Measurements from ENCODE around the gene PDE6A.
"Not testable (repeated sequence)": the region's sequence is repeated elsewhere in the genome, so short reads cannot be mapped to it uniquely, and the experiment has no call there.

The PDE6A gene

DNA sequence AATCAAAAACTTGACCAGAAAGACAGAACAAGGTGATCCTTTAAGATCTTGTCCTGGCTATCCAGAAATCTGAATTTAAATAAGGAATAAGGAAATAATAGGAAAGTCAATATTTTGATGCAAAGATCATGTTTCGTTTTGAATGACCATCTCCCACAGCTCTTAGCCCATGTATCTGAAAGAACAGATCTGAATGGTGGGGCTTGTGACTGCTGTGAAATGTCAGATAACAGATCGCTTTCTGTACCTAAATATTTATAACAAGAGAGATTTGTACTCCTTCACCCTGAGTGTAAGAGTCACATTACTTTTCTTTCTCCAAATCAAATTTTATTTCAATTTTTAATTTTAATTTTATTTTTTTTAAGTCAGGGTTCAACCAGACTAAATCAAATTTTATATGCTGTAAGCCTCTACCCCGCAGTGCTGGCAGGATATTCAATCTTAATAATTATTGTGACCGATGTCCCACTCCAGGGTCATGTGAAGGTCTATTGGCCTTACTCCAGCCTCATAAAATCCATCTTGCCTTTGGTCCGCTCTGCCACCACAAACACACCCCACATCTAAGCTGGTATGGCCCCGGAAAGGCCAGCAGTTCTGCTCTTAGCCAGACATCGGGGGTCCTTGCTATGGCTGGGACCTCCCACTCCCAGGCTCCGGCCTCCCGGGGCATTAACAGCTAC is 9.0 kb upstream of the PDE6A start:
- no peak for DNase-seq (ENCODE audit: low spot score)

DNA sequence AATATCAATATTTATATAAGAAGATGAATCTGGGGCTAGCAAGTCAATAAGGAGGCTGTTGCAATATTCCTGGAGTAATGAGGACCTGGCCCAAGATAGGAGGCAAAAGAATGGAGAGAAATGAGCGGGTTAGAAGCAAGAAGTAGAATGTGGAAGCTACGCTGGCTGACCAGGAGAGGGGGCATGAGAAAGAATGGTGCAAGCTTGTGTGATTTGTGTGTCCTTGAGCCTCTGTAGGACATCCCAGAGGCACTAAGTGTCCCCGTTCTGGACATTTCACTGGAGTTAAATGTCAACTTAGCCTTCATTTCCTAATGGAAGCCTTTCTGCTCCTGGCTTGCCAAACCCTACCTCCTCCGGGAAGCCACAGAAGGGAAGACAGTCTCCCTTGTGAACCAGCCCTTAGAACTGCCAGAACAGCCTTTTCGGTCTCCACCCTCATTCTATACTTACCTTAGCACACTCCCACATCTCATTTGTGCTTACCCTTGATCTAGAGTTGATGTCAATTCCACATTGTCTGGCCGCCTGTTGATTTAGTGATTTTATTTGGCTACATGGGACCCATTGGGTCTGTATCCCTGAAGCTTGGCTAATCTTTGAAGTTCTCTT is 6.7 kb upstream of the PDE6A start:
- no peak for DNase-seq (ENCODE audit: low spot score)

DNA sequence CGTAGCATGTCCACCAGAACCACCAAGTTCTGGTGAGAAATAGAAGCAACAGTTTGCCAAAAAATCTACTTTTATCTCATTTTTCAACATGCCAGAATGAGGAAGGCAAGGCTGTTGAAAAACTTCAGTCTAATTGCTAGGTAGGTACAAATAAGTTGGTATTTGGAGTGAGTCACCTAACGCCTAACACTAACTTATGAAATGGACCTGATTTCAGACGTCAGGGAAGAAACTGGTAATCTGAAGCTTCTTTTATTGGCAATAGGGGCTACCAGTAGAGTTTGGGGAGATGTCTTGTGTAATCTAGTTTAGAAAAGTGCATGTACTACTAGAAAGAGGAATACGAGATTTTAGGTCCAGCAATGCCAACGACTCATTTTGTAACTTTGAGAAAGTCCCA is 4.4 kb upstream of the PDE6A start:
- no peak for DNase-seq (ENCODE audit: low spot score)

DNA sequence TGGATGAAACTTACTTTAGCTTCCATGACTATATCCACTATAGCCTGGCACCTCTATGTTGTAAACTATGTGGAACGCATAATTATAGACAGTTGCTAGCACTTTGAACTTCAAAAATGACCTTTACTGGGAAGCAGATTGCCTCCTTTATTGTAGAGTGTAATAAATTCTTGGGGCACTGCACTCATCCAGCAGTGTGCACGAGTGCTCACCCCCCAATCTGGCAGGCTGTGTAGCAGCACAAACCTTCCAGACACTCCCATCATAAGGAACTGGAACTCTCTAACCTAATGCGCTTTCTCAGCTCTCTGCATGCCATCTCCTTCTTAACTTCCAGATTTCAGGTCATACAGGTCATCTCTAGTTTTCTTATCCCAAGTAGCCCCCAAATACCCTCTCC is 1.5 kb upstream of the PDE6A start:
- DNase-seq (ENCODE audit: low spot score) = no peak

DNA sequence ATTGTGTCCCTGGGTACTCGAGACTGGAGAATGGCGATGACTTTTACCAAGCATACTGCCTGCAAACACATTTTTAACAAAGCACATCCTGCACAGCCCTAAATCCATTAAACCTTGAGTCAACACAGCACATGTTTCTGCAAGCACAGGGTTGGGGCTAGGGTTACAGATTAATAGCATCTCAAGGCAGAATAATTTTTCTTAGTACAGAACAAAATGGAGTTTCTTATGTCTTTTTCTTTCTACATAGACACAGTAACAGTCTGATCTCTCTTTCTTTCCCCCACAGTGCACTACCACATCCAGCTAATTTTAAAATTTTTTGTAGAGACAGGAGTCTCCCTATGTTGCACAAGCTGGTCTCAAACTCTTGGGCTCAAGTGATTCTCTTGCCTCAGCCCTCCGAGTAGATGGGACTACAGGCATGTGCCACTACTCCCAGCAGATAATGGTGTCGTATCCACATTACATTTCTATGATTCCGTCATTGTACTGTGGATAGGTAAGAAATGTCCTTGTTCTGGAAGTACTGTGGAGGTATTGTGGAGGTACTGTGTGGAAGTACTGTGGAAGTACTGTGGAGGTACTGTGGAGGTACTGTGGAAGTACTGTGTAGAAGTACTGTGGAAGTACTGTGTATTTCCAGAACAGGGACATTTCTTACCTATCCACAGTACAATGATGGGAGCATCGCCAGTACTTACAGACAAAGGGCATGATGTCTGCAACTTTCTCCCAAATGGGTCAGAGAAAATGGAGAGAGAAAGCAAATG is 1.2 kb downstream of the PDE6A start:
- not testable (repeated sequence) for DNase-seq (ENCODE audit: low spot score)

DNA sequence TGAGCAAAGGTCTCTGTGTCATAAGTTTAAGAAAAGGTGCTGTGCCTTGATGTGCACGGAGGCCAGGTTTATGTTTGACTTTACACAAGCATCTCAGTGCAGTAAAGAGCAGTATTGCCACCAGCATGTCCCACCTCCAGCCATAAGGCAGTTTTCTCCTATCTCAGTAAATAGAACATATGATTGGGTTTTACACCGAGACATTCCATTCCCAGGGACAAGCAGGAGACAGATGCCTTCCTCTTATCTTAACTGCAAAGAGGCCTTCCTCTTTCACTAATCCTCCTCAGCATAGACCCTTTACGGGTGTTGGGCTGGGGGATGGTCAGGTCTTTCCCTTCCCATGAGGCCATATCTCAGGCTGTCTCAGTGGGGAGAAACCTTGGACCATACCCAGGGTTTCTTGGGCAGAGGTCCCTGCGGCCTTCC is 1.8 kb downstream of the PDE6A start:
- DNase-seq (ENCODE audit: low spot score) = not testable (repeated sequence)

DNA sequence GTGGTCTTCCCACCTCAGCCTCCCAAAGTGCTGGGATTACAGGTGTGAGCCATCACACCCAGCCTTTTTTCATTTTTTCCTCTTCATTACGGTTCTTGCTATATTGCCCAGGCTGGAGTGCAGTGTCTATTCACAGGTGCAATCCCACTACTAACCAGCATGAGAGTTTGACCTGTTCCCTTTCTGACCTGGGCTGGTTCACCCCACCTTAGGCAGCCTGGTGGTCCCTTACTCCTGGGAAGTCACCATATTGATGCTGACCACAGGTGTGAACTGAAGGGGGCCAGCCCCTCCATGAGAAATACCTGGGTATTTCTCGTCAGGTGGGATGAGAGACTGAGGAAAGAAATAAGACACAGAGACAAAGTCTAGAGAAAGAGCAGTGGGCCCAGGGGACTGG is 2.4 kb downstream of the PDE6A start:
- DNase-seq (ENCODE audit: low spot score) = no peak

DNA sequence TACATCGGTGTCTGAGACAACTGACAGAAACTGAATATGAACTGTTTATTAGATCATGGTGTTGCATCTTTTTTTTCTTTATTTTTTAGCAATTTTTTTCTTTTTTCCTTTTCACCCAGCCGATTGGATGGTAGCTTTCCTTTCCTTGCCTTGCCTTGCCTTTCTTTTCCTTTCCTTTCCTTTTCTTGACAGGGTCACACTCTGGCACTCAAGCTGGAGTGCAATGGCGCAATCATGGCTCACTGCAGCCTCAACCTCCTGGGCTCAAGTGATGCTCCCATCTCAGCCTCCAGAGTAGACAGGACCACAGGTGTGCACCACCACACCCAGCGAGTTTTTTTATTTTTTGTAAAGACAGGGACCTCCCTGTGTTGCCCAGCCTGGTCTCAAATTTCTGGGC is 2.8 kb downstream of the PDE6A start:
- DNase-seq (ENCODE audit: low spot score) = no peak

DNA sequence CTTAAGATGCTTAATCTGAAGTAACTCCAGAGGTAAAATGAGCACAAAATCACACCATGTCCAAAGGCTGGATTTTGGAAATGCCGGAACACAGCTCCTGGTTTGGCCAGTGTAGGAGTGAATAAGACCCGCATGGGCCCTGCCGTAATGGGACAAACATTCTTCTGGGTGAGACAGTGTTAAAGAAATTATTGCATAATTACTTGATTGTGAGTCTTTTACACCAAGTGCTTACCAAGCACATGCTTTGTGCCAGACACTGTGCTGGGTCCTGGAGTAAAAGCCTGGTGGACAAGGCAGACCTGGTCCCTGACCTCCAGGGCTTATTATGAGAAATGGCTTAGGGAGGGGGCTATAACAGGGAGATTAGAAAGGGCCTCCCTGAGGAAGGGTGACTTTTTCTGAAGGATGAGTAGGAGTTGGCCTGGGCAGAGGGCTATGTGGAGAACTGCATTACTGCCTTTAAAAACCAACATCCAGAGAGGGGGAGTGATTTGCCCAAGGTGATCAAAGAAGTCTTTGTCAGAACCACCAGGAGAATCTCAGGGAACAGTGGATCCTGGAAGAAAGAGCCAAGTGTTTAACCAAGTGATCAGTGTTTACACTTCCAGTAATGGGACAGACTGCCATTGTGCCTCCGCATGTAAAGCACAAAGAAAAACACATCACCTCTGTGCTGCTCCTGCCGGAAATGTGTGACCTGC is 3.5 kb downstream of the PDE6A start:
- no peak for DNase-seq (ENCODE audit: low spot score)

DNA sequence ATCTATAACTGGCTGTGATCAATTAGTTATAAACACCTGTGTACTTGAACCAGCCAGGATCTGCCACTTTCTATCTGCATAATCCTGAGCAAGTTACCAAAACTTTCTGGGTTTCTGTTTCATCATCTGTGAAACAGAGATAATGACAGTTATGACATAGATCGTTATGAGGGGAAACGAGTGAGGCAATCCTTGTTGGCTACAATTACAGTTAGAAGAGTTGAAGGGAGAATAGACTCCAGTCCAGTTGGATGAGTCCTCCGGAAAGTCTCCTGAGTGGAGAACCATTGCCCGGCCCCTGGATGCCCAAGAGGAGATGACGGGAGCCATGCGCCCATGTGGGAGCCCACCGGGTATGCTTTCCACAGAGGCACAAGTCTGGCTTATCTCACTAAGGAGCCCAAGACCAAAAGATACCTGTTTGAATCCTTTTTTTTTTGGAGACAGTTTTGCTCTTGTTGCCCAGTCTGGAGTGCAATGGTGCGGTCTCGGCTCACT is 4.5 kb downstream of the PDE6A start:
- DNase-seq (ENCODE audit: low spot score) = no peak

DNA sequence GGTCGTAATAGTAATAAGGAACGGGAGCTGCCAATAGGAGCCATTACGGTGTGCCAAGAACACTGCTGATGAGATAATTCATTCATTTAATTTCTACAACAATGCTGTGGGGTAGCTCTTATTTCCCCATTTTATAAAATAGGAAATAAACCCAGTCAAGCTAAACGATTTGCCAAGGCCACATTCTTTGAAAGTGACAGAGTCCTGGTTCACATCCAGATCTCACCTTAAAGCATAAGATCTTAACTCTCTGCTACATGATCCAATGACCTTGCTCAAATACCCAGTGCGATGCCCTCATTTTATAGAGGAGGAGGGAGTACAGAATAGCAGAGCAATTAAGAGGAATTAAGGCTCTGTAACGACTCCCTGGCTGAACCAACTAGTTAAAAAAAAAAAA is 5.0 kb downstream of the PDE6A start:
- no peak for DNase-seq (ENCODE audit: low spot score)

DNA sequence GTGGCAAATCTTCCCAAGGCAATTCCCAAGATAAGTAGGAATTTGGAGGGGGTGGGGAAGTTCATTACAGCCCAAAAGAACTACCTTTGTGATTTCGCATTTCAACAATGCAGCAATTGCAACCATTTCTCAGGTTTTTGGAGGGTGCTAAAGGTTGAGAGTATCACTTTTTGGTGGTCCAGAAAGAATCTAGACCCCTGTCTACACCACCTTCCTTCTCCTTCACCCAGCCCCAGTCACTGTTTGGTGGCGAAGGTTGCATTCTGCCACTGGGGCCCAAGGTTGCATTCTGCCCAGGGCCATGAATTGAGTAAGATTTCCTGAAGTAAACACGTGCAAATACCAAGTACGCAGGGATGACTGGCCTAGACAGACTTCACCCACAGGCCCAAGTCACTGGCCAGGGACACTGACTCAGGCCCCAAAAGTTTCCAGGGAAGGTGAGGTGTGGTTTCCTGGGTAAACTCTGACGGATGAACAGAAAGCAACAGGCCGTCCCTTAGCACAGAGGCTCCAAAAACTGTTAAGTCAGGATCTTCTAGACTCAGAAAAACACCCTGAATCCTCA is 5.7 kb downstream of the PDE6A start:
- no peak for DNase-seq (ENCODE audit: low spot score)

DNA sequence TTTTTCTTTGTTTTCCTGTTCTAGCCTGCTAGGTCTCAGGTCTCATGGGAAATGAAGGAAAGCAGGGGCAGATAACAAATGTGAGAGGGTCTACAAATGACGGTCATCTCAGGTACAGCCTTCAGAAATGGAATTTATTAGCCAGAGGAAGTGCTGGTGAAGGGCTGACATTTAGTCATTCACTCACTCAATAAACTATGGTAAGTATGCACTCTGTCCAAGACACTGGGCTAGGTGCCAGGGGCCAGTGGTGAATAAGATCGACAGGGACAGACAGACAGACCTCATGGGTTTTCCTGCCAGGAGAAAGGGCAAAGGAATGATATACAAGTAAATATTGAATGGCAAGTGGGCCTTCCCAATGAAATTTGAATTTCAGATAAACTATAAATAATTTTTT is 6.3 kb downstream of the PDE6A start:
- no peak for DNase-seq (ENCODE audit: low spot score)

DNA sequence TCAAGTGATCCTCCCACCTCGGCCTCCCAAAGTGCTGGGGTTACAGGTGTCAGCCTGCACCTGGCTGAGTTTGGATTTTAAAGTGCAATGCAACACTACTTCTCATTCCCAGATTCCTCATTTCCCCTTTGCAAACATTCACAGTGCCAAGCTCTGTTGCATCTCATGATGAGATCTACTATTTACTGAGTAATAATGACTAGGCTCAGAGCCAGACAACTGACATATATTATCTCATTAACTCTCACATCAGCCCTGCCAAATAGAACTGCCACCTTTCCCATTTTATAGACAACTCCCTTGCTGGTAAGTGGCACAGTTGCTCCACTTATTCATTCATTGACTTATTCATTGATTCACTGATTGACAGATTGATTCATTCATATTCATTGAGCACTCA is 7.0 kb downstream of the PDE6A start:
- no peak for DNase-seq (ENCODE audit: low spot score)

DNA sequence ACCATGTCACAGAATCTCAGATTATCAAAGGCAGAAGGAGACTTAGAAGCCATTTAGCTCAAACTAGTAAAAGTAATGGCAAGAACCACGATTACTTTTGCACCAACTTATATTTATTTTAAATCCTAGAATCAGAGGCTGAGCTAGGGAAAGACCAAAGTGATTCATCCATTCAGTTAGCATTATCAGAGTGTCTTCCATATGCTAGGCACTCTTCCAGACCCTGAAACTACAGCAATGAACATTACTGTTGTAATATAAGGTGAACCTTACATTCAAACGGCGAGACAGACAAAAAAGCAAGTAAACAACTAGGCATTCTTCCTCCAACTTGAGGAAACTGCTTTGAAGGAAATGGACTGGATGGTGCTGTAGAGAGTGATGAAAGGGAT is 7.9 kb downstream of the PDE6A start:
- DNase-seq (ENCODE audit: low spot score) = no peak

DNA sequence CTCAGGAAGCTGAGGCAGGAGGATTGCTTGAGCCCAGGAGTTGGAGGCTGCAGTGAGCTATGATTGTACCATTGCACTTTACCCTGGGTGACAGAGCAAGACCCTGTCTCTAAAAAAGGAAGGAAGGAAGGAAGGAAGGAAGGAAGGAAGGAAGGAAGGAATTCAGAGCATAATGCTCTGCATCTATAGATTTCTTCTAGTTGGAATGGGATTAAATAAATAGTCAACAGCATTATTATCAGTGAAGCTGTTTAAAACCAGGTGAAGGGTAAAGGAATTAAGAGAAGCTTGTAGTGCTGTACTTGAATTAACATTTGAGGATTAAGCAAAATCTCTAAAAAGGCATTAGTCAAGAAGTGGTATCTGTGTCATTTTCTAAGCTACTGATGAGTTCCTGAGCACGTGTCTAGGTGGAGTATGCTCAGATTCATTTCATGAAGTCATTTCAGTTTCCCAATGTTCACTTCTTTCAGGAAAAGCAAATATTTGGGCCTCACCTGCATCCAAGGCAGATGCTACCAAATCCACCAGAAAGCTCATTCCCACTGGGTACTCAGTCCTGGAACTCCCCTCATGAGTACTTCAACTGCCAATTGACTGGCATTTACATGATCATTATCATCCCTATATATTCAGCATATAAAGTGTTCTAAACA is 8.4 kb downstream of the PDE6A start:
- DNase-seq (ENCODE audit: low spot score) = no peak

DNA sequence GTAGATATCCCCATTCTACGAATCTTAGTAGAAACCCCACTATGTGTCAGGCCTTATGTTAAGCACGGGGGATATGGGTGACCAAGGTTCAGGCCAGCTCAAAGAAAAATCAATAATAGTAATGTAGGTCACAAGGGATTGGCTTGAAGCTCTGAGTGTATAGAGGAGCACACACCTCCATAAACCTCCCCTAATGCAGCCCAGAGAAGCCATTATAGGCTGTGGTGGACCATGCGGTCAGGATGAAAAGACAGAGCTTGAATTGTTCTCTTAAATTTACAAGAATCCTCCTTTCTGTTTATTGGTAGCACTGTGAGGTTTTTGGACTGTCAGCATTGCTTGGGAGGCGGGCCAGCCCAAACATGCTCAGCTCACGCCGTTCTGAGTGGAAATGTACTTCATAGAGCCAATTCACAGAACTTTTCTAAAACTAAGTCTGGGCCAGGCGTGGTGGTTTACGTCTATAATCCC is 9.1 kb downstream of the PDE6A start:
- DNase-seq (ENCODE audit: low spot score) = no peak

DNA sequence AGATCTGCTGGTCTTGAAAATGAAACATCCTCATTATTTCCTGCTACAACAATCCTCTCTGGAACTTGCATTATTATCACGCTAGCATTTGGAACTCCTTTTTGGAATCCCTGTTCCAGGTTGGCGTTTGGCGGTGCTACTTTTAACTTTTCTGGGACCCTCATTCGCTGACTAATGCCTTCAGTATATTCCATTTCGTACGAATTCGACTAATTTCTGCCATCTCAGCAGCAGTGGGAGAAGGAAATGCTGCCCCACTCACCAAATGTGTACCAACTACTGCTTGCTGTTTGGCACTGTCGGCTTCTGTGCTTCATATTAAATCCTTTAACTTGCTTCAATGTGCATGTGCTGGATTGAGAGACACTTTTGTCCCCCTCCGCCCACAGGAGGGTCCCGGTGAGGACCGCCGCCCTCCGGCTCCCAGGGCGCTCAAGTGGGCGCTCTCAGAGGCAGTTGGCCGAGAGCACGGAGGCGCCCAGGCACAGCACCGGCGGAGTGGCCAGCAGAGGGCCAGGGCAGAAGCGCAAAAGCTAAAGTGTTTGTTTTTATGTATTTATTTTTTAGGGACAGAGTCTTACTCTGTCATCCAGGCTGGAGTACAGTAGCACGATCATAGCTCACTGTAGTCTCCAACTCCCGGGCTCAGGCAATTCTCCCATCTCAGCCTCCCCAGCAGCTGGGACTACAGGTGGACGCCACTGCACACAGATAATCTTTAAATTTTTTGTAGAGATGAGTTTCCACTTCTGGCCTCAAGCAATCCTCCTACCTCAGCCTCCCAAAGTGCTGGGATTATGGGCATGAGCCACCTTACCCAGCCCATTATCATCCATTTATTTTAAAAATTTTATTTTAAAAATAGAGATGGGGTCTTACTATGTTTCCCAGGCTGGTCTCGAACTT is 11.9 kb downstream of the PDE6A start:
- no peak for DNase-seq (ENCODE audit: low spot score)

DNA sequence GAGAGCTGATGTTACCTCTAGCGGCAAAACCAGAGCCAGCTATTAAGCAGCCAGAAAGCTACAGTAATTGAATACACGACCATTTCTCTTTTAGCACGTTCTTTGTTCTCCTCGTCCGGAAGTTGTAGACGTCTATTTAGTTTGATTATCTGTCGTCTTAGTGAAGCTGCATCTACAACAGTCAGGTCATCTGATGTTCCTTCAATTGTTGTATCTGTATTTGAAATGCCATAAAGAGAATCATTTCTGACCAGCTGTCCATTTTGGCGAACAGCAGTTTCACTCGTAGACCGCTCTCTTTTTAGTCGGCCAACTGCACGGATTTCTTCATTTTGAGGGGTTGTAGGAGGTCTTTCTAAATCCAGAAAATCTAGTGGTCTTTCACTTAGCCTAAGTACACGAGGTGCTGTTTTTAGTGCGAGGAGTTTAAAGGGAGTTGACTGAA is 12.6 kb downstream of the PDE6A start:
- no peak for DNase-seq (ENCODE audit: low spot score)
